Stimulated activated CD4-positive, alpha-beta T cell treated with anti-CD3 and anti-CD28 coated beads, Interleukin-4, amount 100 ng/mL, for 1 hour (primary cell): ENCODE data around the gene BST2.
A peak's percentile ranks its signal among the peaks of the same experiment; 100 is the strongest.
"Not testable (repeated sequence)": the region's sequence is repeated elsewhere in the genome, so short reads cannot be mapped to it uniquely, and the experiment has no call there.

Experiments
- DNase-seq: peaks from one replicate; pipeline ENCODE4 v3.0.0-alpha.2; 2020

The BST2 gene

DNA sequence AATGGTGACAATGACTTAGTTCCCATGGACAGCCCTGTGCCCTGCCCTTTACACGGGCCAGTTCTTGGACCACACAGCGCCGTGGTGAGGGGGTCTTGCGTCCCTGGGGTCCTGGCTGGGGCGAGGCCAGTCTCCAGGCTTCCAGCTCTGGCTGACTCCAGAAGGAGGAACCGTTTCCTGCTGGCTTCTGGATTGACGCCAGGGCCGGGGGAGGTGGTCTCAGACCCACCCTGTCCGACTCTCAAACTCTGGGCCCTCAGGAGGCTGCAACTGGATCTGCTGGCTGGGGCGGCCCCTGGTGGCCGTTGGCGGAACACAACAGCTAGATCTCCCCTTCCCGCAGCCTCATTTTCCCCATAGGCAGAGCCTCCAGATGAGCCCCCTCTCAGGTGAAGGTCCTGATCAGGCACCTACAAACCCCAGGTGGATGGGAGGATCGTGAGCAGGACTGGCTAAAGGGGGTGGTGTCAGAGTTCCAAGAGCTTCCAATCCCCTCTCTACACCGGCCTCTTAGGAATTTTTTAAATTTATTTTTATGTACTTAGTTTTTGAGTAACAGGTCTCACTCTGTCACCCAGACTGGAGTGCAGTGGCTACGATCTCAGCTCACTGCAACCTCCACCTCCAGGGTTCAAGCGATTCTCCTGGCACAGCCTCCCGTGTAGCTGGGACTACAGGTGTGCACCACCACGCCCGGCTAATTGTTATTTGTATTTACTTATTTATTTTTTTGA is 19.4 kb downstream of the BST2 start:
- DNase-seq: peak; percentile 72

DNA sequence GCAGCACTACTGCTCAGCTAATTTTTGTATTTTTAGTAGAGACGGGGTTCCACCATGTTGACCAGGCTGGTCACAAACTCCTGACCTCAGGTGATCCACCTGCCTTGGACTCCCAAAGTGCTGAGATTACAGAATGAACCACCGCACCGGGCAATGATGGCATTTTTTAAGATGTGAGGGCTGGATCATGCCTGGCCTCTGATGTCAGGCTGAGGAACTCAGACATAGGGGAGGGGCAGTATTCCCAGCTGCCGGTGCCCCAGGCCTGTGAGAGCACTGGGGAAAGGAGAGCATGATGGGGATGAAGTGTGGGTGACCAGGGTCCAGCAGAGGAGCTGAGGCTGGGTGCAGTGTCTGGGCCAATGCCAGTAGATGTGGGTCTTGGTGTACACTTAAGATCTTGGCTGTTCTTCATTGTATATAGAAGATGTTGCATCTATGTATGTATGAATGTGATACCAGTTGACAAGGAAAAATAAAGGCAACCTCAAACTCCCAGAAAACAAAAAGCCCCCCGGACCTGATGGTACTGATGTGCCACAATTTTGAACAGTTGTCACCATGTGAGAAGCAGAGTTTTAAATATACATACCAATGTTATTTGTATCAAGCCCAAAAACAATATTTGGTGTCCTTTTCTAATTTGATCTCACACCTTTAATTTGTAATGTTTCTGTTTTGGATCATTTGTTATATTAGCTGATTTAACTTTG is 24.8 kb downstream of the BST2 start:
- no peak for DNase-seq

DNA sequence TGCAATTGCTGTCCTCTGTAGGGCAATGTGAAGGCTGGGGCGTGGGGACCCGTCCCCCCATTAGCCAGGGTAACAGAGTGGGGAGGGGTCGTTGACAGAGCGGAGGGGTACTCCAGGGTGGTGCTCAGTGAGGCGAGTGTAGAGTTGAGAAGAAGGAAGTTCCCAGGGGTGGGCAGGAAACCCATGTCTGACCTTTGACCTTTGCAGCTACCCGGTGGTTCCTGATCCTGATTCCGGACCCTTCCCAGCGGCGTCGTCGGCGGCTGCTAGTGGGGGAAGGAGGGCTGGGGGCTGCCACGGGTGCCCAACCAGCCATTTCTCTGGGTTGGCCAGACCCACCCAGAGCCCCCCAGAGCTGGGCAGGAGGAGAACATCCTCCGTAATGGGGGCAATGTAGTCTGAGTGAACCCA is 26.2 kb downstream of the BST2 start:
- no peak for DNase-seq

DNA sequence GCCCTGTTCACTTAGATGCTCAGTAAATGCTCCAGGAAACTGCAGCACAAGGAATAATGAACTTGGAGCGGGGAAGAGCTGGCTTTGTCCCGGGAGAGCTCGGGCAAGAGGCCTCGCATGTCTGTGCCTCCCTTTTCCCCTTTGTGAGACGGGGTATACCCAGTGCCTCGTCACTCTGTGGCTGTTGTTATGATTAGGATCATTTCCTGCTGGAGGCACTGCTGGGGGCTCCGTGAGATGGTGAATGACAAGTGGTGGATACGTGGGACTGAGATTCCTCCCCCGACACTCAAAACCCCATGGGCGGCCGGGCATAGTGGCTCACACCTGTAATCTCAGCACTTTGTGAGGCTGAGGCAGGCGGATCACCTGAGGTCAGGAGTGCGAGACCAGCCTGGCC is 27.2 kb downstream of the BST2 start:
- no peak for DNase-seq

DNA sequence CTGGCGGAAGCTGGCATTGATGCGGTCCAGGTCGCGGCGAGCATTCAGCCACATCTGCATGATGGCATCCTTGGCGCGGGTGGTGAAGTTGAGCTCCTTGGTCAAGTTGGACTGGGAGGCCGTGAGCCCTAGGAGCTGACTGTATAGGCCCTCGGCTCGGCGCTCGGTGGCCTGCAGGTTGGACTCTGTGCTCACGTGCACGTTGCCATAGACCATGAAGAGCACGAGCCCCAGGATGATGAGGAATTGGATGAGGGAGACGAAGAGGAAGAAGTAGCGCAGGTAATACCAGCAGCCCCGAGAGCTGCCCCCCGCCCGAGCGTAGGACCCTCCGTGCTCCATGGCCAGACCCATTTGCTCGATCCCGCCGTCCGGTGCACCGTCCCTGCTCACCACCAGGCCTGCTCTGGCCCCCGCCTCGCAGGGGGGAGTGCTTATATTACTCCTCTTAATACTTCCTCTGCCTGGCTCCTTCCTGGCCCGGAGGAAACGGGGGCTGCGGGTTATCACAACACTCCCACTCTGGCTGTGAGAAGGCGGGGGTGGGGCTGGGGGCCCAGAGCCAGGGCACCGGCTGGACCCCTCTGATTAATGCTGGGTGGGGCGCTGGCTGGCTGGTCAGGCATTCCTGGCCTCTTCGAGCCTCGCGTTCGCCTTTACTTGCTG is 28.4 kb downstream of the BST2 start, which contains the start of gene PLVAP:
Gene PLVAP (minus strand): TSS at position 408 of the 666 bp plus-strand sequence. CDS start 54 bp downstream, at position 354.
- DNase-seq: no peak

DNA sequence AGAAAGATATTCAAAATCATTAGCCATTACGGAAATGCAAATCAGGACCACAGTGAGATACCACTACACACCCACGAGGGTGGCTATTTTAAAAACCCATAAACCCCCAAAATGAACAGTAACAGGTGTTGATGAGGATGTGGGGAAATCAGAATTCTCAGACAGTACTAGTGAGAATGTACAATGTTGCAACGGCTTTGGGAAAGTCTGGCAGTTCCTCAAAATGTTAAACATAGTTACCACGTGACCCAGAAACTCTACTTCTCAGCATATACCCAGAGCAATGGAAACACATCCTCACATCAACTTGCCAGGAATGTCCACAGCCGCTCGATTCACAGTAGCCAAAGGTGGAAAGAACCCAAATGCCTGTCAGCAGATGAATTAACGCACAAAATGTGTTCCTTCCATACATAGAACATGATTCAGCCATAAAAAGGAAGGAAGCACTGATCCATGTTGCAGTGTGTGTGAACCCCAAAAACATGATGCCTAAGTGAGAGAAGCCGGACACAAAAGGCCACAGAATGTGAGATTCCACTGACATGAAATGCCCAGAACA is 35.3 kb downstream of the BST2 start:
- no peak for DNase-seq

DNA sequence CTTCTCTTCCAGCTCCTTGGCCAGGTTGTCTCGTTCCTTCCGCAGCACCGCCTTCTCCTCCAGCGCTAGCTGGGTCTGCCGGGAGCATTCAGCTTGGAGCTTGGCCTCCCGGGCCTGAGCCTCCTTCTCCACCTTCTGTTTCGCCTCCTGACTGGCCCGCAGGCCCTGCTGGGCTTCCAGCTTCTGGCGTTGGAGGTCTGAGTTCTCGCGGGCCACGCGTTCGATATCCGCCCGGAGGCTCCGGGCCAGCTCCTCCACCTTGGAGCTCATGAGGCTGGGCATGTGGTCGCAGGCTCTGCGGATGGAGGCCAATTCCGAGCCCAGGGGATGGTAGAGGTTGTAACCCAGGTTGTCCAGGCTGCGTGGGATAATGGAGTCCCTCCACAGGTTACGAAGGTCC is 40.1 kb downstream of the BST2 start:
- DNase-seq: no peak

DNA sequence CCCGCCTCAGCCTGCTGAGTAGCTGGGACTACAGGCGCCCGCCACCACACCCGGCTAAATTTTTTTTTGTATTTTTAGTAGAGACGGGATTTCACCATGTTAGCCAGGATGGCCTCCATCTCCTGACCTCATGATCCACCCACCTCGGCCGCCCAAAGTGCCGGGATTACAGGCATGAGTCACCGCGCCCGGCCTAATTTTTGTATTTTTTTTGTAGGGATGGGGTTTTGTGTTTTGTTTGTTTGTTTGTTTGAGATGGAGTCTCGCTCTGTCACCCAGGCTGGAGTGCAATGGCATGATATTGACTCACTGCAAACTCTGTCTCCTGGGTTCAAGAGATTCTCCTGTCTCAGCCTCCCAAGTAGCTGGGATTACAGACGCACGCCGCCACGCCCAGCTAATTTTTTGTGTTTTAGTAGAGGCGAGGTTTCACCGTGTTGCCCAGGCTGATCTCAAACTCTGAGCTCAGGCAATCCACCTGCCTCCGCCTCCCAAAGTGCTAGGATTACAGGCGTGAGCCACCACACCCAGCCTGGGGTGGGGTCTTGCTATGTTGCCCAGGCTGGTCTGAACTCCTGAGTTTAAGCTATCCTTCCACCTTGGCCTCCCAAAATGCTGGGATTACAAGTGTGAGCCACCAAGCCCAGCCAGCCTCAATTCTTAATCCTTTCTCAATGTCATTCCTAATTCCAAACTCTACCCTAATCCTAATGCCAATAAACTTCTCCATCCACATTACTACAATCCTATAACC is 41.4 kb downstream of the BST2 start:
- DNase-seq: not testable (repeated sequence)

DNA sequence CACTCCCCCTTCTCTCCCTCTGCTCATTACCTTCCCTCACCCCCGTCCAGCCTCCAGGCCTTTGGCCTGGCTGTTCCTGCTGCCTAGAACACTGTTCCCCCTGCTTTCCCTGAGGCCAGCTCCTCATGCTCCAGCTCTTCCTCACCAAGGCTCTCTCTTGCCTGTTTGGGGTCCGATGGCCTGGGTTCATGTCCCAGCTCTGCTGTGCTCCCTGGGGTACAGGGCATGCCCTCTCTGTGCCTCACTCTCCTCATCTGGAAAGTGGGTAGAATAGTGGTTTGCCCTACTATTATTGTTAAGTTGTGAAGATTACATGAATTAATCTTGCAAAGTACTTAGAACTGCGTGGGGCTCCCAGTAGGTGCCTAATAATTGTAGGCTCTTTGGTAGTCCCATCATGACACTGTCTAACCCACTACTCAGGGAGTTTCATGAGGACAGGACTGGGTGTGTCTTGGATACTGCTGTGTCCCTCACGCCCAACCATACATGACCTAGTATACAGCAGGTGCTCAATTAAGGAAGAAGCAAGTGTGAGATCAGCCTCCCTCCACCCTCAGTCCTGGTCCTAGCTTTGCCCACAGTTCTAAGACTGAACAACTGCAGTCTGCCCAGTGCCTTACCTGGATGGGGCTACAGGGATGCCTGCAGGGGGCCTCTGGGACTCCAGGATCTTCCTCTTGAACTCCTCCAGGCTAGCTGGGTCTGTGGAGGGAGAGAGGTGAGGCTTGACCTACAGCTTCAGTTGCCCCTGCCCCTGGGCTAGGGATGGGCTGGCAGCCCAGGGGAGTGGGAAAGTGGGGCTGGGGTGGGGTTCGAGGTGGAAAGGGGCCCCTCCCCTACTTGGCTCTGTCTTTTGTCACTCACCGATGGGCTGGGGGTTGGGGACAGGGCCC is 45.3 kb downstream of the BST2 start:
- DNase-seq: no peak

DNA sequence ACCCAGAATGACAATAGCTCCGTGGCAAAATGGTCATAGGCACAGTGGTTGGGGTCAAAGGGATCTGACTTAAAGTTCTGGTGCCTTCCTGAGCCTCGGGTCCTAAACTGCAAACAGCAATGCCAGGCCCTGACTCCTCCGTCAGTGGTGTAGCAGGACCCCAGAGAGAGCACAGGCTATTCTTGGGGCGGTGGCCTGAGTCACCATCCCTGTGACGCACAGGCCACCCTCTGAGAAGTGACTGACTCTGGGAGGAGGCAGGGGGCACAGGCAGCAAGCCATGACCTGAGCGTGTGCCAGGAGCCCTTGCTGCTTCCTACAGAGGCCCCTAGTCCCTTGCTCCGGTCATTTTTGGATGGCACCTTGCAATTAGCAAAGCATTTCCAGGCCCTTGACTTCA is 47.0 kb downstream of the BST2 start:
- DNase-seq: no peak

DNA sequence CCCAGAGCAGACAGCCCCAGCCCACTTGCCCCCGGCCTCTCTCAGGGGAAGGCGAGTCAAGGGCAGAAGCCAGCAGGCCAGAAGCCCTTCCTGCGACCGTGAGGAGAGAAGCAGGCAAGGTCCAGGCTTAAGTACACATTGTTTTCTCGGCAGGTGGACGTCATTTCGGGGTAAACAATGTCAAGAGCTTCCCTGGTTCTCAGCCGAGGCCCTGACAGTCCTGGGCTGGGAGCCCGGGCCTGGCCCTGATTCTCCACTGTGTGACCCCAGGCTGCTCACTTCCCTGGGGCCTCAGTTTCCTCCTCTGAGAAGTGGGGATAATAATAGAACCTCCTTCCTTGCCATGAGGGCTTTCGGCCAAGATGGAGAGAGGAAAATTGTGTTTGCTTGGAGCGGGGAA is 47.7 kb downstream of the BST2 start:
- no peak for DNase-seq

DNA sequence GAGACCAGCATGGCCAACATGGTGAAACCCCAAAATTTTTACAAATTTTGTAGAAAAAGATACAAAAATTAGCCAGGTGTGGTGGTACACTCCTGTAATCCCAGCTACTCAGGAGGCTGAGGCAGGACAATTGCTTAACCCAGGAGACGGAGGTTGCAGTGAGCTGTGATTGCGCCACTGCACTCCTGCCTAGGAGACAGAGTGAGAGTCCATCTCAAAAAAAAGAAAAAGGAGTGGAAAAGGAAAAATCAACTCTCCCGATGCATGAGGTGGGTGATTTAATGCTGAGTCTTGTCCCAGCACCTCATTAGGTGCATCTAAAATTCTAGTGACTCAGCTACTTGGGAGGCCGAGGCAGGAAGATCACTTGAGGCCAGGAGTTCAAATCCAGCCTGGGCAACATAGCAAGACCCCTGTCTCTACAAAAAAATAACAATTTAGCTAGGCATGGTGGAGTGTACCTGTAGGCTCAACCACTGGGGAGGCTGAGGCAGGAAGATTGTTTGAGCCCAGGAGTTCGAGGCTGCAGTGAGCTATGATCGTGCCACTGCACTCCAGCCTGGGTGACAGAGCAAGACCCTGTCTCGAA is 48.3 kb downstream of the BST2 start:
- DNase-seq: no peak

DNA sequence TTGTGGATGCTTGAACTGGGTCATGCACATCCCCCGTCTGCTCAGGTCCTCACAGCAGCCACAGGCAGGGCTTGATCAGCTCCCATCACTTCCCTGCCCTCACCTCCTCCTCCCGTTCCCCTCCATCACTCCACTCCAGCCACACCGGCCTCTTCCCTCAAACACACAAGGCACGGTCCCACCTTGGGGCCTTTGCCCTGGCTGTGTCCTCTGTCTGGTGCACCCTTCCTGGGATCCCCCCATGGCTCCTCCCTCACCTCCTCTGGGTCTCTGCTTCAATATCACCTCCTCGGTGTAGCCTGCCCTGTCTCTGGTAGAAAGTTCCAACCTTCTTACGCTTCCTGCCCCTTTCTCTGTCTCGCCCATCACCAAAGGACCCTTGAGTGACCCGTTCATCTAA is 52.0 kb downstream of the BST2 start:
- DNase-seq: no peak
